ENCODE results near the gene CRACR2B.

DNA sequence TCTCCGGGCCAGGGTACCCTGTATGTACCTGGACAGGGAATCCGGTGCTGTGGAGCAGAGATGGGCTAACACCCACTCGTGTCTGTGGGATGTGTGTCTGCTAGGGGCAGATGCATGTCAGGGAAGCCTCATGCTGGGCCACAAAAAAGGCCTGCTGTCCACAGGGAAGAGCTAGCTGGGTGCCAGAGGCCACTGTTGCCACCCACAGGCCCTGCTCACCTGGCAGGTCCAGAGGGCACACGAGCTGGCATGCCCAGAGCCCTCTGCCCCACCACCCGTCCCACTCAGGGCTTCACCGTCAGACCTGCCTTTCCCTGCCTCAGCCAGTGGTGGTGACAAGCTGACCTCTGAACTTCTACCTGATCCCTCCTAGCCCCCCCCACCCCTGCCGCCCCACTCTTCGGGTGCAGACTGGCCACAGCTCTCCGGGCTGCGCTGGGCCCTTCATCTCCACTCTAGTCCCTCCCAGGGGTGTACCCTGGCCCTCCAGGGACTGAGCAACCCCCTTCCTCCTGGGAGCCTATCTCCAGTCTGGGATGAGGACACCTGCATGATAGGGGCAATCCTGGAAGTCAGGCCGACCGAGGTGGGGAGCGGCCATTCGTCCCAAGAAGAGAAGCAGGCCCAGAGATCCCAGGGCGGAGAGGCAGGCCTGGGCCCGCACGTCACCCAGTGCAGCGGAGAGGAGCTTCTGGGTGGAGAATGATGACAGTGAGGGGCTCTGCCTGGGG is 31.0 kb upstream of the CRACR2B start:
- TF ChIP-seq POLR2A (IDR thresholded peaks at IDR 0.05) (no peak), CTCF (IDR thresholded peaks at IDR 0.05) (no peak), POLR2AphosphoS5 (IDR thresholded peaks at IDR 0.05) (no peak)
